ENCODE data around the gene MADCAM1. TPM values are rescaled to one million over a fixed set of nuclear protein-coding genes. Genes with fewer than 3 reads are reported as not detected.

Gene MADCAM1
- total RNA-seq, 1 experiment from 2014 or later: 0.84 TPM

DNA sequence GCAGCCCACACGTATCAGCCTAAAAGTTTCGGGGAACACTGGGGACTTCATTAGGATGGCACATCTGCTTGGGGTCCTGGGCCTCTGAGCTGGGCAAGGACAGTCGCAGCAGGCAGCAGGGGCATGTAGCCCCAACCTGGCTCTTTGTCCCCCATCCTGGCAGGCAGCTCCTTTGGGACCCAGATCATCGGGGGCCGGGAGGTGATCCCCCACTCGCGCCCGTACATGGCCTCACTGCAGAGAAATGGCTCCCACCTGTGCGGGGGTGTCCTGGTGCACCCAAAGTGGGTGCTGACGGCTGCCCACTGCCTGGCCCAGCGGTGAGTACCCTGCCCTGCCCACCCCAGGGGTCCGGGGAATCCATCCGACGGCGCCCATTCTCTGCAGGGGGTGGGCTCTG lies 50.8 kb downstream of the MADCAM1 start:
- TF ChIP-seq, protein P1, sequence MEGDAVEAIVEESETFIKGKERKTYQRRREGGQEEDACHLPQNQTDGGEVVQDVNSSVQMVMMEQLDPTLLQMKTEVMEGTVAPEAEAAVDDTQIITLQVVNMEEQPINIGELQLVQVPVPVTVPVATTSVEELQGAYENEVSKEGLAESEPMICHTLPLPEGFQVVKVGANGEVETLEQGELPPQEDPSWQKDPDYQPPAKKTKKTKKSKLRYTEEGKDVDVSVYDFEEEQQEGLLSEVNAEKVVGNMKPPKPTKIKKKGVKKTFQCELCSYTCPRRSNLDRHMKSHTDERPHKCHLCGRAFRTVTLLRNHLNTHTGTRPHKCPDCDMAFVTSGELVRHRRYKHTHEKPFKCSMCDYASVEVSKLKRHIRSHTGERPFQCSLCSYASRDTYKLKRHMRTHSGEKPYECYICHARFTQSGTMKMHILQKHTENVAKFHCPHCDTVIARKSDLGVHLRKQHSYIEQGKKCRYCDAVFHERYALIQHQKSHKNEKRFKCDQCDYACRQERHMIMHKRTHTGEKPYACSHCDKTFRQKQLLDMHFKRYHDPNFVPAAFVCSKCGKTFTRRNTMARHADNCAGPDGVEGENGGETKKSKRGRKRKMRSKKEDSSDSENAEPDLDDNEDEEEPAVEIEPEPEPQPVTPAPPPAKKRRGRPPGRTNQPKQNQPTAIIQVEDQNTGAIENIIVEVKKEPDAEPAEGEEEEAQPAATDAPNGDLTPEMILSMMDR (conservative IDR thresholded peaks at IDR 0.05; ENCODE audit: low read depth, low read length): no peak
- no peak for TF ChIP-seq EZH2 (IDR thresholded peaks at IDR 0.05; ENCODE audit: borderline replicate concordance, low read depth, low read length, poor library complexity, severe bottlenecking)
- ChIA-PET CTCF (no interaction called here), POLR2A (ENCODE audit: low non-redundant PET) (no interaction called here)
- intact Hi-C loops (cut with micrococcal nuclease; ENCODE audit: unreplicated experiment): no loop called here
- BruUV-seq (replicated peaks): no TSS peak
- no peaks in the 10 kb centered on the region for H3K27me3 ChIP-seq (replicated peaks; ENCODE audit: insufficient read depth, low read depth, low read length, poor library complexity)
- H3K9me3 ChIP-seq (ENCODE audit: low read depth, low read length, poor library complexity, severe bottlenecking): no peaks in the 10 kb centered on the region
- no peaks in the 10 kb centered on the region for H3K4me1 ChIP-seq (ENCODE audit: insufficient read depth, low read length, poor library complexity, severe bottlenecking)
- DNase-seq (ENCODE audit: low spot score): no peak
- no peak overlapping the region for H3K27ac ChIP-seq (ENCODE audit: low read depth, low read length, poor library complexity, severe bottlenecking)
- no peak overlapping the region for H3K4me3 ChIP-seq (ENCODE audit: low read depth, low read length, poor library complexity, severe bottlenecking)
- H3K36me3 ChIP-seq (ENCODE audit: insufficient read depth, low read length, poor library complexity, severe bottlenecking): peaks cover 9% of the 10 kb centered on the region

DNA sequence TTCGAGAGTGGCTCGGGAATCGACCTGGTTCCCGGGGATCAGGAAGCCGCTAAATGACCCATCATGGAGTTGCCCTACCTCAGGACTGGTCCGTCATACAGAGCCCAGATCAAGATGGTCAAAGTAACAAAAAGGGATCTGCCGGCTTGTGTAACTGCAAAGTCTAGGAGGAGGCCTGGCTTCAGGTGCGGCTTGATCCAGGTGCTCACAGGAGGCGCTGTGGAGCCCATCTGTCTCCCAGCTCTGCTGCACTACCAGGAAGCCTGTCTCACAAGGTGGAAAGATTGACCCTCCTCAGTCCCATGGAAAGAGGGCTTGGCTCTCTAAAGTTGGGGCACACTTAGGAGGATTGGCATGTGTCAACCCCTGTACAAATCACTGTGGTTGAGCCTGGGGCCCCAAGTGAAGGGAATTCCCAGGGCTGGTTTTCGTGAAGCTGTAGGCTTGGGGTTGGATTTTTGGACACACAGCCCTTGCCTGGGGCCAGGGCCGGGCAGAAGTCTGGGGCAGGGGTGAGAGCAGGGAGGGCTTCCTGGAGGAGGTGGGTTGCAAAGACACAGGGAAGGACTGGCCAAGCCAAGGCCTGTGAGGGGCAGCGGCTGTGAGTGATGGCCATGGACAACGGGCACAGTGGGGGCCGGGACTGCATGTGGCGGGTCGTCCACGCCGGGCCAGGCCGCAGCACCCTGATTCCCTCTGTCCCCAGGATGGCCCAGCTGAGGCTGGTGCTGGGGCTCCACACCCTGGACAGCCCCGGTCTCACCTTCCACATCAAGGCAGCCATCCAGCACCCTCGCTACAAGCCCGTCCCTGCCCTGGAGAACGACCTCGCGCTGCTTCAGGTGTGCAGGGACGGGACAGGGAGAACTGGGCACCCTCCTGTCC lies 51.8 kb downstream of the MADCAM1 start:
- no peaks in the 10 kb centered on the region for H3K9me3 ChIP-seq (ENCODE audit: low read depth, low read length, poor library complexity, severe bottlenecking)

DNA sequence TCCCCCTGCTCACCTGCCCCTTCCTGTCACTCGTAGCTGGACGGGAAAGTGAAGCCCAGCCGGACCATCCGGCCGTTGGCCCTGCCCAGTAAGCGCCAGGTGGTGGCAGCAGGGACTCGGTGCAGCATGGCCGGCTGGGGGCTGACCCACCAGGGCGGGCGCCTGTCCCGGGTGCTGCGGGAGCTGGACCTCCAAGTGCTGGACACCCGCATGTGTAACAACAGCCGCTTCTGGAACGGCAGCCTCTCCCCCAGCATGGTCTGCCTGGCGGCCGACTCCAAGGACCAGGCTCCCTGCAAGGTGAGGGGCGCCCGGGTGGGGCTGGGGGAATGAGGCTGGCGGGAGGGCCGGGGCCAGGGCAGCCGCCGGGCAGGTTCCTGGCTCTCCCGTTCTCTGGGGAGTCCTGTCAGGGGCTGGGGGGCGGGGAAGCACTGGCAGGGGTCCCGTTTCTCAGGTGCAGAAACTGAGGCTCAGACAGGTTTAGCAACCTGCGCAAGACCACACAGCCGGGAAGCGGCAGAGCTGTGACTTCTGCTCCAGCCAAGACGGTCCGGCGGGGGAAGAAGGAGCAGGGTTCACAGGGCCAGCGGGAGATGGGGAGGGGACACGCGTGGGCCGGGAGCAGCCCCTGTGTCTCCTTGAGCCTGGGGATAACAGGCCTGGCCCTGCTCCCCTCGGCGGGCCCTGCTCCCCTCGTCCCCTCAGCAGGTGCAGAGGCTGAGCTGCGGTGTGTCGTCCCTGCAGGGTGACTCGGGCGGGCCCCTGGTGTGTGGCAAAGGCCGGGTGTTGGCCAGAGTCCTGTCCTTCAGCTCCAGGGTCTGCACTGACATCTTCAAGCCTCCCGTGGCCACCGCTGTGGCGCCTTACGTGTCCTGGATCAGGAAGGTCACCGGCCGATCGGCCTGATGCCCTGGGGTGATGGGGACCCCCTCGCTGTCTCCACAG lies 52.9 kb downstream of the MADCAM1 start:
- no peaks in the 10 kb centered on the region for H3K9me3 ChIP-seq (ENCODE audit: low read depth, low read length, poor library complexity, severe bottlenecking)
- no peaks in the 10 kb centered on the region for H3K36me3 ChIP-seq (ENCODE audit: insufficient read depth, low read length, poor library complexity, severe bottlenecking)
- POLR2A ChIA-PET (ENCODE audit: low non-redundant PET): no interaction called here
- H3K27me3 ChIP-seq (replicated peaks; ENCODE audit: insufficient read depth, low read depth, low read length, poor library complexity): no peaks in the 10 kb centered on the region
- no peak for DNase-seq (ENCODE audit: low spot score)
- BruUV-seq (replicated peaks): no TSS peak
- H3K4me3 ChIP-seq (ENCODE audit: low read depth, low read length, poor library complexity, severe bottlenecking): no peak overlapping the region
- intact Hi-C loops (cut with micrococcal nuclease; ENCODE audit: unreplicated experiment): no loop called here
- no peaks in the 10 kb centered on the region for H3K4me1 ChIP-seq (ENCODE audit: insufficient read depth, low read length, poor library complexity, severe bottlenecking)
- TF ChIP-seq EZH2 (IDR thresholded peaks at IDR 0.05; ENCODE audit: borderline replicate concordance, low read depth, low read length, poor library complexity, severe bottlenecking): no peak
- TF ChIP-seq, protein P1 (conservative IDR thresholded peaks at IDR 0.05; ENCODE audit: low read depth, low read length): no peak
- CTCF ChIA-PET: no interaction called here
- no peak overlapping the region for H3K27ac ChIP-seq (ENCODE audit: low read depth, low read length, poor library complexity, severe bottlenecking)

More for the DNA sequence above, 51.8 kb downstream of the MADCAM1 start:
- ChIA-PET CTCF (no interaction called here), POLR2A (ENCODE audit: low non-redundant PET) (no interaction called here)
- no peak for TF ChIP-seq EZH2 (IDR thresholded peaks at IDR 0.05; ENCODE audit: borderline replicate concordance, low read depth, low read length, poor library complexity, severe bottlenecking)
- TF ChIP-seq, protein P1 (conservative IDR thresholded peaks at IDR 0.05; ENCODE audit: low read depth, low read length): no peak
- Histone ChIP-seq H3K4me1 (ENCODE audit: insufficient read depth, low read length, poor library complexity, severe bottlenecking) (no peaks in the 10 kb centered on the region), H3K4me3 (ENCODE audit: low read depth, low read length, poor library complexity, severe bottlenecking) (no peak overlapping the region), H3K27me3 (replicated peaks; ENCODE audit: insufficient read depth, low read depth, low read length, poor library complexity) (no peaks in the 10 kb centered on the region), H3K36me3 (ENCODE audit: insufficient read depth, low read length, poor library complexity, severe bottlenecking) (peaks cover 3% of the 10 kb centered on the region), H3K27ac (ENCODE audit: low read depth, low read length, poor library complexity, severe bottlenecking) (no peak overlapping the region)
- intact Hi-C loops (cut with micrococcal nuclease; ENCODE audit: unreplicated experiment): no loop called here
- no peak for DNase-seq (ENCODE audit: low spot score)
- no TSS peak for BruUV-seq (replicated peaks)
